GM18951 (cell line): Measurements from ENCODE around the gene NCAPD2.
"Not testable (repeated sequence)": the region's sequence is repeated elsewhere in the genome, so short reads cannot be mapped to it uniquely, and the experiment has no call there.

ENCODE experiments used
- POLR2A ChIP-seq: IDR thresholded peaks from 4 replicates; pipeline ENCODE4 v1.6.1; 2011; ENCODE audit warnings: mild to moderate bottlenecking; ENCODE audit not compliant: insufficient read length, insufficient read depth; ENCODE audit errors: extremely low read depth
- in situ Hi-C: fragments of 300-500 bp; cut with MboI; formaldehyde crosslinking; loops from one replicate; pipeline ENCODE4 v1.12.0; 2022; ENCODE audit warnings: low sequenced_read_pairs, mixed read lengths, inconsistent platforms; ENCODE audit not compliant: unreplicated experiment

The NCAPD2 gene

DNA sequence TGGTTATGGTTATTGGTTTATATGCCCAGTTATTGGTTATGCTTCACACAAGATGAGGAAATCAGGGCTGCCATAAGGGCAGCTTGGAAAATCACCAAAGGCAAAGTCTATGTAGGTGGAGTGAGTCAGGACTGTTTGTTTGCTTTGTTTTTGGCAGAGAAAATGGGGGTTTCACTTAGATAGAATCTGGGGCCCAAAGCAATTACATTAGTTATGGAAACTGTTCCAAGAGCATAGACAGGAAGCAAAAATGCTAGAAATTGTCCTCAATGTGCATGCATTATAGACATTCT, 25.7 kb upstream of the NCAPD2 start:
- in situ Hi-C loops: no loop called here
- TF ChIP-seq POLR2A: no peak

DNA sequence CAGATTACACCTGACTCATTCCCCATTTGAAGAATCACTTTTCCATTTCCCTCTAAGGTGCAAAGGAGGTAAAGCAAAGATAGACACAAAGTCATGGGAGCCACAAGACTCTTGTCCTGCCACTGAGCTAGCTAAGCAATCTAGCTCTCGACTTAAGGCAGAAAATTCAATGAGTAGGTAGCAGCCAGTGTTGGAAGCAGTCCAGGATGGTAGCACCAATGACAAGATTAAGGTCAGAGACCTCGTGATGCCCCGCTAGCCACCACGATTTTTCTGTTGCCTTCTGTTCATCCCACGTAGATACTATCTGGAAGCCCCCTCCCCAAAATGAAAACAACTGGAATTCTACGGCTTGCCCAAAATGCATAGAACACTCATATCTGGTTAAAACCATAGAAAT, 24.8 kb upstream of the NCAPD2 start:
- TF ChIP-seq POLR2A: no peak
- in situ Hi-C loops: no loop called here

- TF ChIP-seq POLR2A: no peak
- in situ Hi-C loops: no loop called here
Measured at GRCh38 chr12:6469609-6470374, 24.1 kb upstream of the NCAPD2 start.

- peak; percentile 100 for TF ChIP-seq POLR2A
- in situ Hi-C loops: no loop called here
Measured at GRCh38 chr12:6470375-6471163, 23.3 kb upstream of the NCAPD2 start, which contains the start of gene VAMP1. Gene VAMP1 (minus strand): TSS chr12:6470677. CDS start chr12:6470531, 146 bp downstream.

DNA sequence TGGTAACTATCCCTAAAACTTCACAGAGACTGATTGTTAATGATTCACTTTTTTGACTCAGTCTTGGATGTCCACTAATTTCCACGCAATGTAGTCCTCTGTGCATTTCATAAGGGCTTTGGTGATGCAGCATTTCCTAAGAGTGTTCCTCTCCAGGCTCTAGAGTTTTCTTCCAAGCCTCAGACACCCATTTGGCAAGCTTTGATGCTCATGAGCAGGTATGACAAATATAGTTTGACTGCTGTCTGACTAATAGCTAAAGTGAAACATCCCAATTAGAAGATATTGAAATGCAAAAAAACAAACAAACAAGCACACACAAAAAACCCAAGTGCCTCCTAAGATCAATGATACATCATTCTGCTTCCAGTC, 21.9 kb upstream of the NCAPD2 start:
- no peak for TF ChIP-seq POLR2A
- in situ Hi-C loops: no loop called here

DNA sequence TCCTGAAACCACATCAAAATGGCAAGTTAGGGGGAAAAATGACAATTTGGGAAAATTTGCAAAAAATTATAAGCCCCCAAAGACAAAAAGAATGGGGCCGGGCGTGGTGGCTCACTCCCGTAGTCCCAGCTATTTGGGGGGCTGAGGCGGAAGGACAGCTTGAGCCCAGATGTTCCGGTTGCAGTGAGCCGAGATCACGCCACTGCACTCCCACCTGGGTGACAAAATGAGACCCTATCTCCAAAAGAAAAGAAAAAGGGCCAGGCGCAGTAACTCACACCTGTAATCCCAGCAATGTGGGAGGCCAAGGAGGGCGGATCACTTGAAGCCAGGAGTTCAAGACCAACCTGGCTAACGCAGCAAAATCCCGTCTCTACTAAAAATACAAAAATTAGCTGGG, 21.4 kb upstream of the NCAPD2 start:
- no peak for TF ChIP-seq POLR2A
- in situ Hi-C loops: no loop called here

GRCh38 chr12:6475233-6475975, 18.5 kb upstream of the NCAPD2 start:
- in situ Hi-C loops: not testable (repeated sequence)

DNA sequence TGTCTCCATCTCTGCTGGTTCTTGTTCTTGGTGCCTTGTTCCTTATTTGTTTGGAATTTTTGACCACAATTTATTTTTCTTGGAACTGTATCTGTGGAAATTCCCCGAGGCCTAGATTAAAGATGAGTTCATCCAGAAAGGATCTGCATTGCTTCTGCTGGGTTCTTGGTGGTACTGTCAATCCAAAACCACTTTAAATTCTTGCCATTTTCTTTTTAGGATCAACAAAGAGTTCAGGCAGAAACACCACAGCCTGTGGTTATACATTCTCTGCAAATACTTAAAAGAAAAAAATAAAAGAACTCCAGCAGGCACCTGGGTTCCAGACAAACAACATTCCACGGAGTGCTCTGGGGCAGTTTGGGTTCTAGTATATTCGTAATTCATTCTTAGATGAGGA, 17.4 kb upstream of the NCAPD2 start:
- TF ChIP-seq POLR2A: no peak
- in situ Hi-C loops: no loop called here

GRCh38 chr12:6477601-6478377, 16.1 kb upstream of the NCAPD2 start:
- in situ Hi-C loops: not testable (repeated sequence)

DNA sequence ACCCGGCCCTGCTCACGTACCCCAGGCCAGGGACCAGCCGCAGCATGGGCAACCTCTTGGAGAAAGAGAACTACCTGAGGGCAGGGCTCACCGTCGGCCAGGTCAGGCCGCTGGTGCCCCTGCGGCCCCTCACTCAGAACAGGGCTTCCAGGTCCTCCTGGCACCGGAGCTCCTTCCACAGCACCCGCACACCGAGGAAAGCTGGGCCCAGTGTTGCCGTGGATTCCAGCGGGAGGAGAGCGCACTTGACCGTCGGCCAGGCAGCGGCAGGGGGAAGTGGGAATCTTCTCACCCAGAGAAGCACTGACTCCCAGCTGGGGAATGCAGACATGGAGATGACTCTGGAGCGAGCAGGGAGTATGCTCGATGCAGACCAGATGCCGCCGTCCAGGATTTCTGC, 15.5 kb upstream of the NCAPD2 start:
- in situ Hi-C loops: no loop called here
- no peak for TF ChIP-seq POLR2A

DNA sequence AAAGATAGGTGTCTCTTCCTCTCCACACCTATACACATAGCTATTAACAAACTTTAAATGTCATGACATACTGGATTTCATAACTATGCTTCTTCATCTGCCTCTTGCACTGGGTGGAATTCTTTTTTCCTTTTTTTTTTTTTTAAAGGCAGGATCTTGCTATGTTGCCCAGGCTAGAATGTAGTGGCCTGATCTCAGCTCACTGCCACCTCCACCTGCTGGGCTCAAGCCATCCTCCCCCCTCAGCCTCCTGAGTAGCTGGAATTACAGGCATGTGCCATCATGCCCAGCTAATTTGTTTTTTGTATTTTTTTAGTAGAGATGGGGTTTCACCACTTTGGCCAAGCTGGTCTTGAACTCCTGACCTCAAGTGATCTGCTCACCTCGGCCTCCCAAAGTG, 5.7 kb upstream of the NCAPD2 start:
- in situ Hi-C loops: no loop called here
- no peak for TF ChIP-seq POLR2A

- in situ Hi-C loops: no loop called here
- no peak for TF ChIP-seq POLR2A
Measured at GRCh38 chr12:6489449-6489848, 4.5 kb upstream of the NCAPD2 start.

GRCh38 chr12:6490673-6491072, 3.2 kb upstream of the NCAPD2 start:
- in situ Hi-C loops: not testable (repeated sequence)
